Measurements from ENCODE around the gene LRBA.
"Not testable (repeated sequence)": the region's sequence is repeated elsewhere in the genome, so short reads cannot be mapped to it uniquely, and the experiment has no call there.

LRBA gene

DNA sequence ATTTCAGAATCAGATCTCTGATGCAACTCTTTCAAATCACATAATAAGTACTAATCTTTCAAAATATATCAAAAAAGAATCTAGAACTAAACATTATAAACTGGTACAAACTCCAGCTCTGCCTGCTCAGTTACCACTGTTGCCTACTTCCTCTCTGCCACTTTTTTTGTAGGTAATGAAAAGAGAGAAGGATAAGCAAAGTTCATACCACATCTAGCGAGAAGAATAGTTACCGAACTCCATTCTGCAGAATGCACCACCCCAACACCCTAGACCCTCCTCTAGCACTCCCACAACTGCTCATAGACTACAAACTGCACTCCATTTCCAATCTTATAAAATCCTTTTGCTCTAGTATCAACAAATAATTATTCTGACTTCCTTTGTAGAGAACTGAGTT lies 19.7 kb upstream of the LRBA start:
- H3K4me3 ChIP-seq (ENCODE audit: low read depth, low read length): no peak overlapping the region
- TF ChIP-seq, protein P1, sequence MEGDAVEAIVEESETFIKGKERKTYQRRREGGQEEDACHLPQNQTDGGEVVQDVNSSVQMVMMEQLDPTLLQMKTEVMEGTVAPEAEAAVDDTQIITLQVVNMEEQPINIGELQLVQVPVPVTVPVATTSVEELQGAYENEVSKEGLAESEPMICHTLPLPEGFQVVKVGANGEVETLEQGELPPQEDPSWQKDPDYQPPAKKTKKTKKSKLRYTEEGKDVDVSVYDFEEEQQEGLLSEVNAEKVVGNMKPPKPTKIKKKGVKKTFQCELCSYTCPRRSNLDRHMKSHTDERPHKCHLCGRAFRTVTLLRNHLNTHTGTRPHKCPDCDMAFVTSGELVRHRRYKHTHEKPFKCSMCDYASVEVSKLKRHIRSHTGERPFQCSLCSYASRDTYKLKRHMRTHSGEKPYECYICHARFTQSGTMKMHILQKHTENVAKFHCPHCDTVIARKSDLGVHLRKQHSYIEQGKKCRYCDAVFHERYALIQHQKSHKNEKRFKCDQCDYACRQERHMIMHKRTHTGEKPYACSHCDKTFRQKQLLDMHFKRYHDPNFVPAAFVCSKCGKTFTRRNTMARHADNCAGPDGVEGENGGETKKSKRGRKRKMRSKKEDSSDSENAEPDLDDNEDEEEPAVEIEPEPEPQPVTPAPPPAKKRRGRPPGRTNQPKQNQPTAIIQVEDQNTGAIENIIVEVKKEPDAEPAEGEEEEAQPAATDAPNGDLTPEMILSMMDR (IDR thresholded peaks at IDR 0.05; ENCODE audit: control insufficient read depth, extremely low read depth, insufficient read depth): no peak
- no peak for DNase-seq (ENCODE audit: low read depth)

GRCh38 chr4:151031831-151032605 lies 16.9 kb upstream of the LRBA start:
- TF ChIP-seq, protein P1 (IDR thresholded peaks at IDR 0.05; ENCODE audit: control insufficient read depth, extremely low read depth, insufficient read depth): no peak
- no peak overlapping the region for H3K4me3 ChIP-seq (ENCODE audit: low read depth, low read length)
- no peak for DNase-seq (ENCODE audit: low read depth)

GRCh38 chr4:151029537-151029936 lies 14.5 kb upstream of the LRBA start:
- TF ChIP-seq, protein P1 (IDR thresholded peaks at IDR 0.05; ENCODE audit: control insufficient read depth, extremely low read depth, insufficient read depth): no peak
- H3K4me3 ChIP-seq (ENCODE audit: low read depth, low read length): no peak overlapping the region
- DNase-seq (ENCODE audit: low read depth): no peak

DNA sequence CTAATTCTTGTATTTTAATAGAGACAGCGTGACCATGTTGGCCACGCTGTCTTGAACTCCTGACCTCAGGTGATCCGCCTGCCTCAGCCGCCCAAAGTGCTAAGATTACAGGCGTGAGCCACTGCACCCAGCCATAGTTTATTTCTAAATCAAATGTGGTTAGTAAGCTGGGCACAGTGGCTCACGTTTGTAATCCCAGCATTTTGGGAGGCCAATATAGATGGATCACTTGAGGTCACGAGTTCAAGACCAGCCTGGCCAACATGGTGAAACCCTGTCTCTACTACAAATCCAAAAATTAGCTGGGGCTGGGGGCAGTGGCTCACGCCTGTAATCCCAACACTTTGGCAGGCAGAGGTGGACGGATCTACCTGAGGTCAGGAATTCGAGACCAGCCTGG lies 13.9 kb upstream of the LRBA start:
- H3K4me3 ChIP-seq (ENCODE audit: low read depth, low read length); DNase-seq (ENCODE audit: low read depth): not testable (repeated sequence)

DNA sequence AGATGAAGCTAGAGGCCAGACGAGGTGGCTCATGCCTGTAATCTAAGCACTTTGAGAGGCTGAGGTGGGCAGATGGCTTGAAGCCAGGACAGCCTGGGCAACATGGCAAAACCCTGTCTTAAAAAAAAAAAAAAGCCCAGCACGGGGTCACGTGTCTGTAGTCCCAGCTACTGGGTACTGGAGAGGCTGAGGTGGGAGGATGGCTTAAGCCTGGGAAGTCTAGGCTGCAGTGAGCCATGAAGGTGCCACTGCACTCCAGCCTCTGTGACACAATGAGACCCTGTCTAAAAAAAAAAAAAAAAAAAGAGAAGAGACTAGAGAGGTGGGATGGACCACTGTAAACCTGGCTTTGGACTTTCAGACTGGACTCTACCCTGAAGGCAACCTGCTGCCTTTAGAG lies 10.7 kb upstream of the LRBA start:
- TF ChIP-seq, protein P1 (IDR thresholded peaks at IDR 0.05; ENCODE audit: control insufficient read depth, extremely low read depth, insufficient read depth): no peak
- no peak for DNase-seq (ENCODE audit: low read depth)
- H3K4me3 ChIP-seq (ENCODE audit: low read depth, low read length): no peak overlapping the region

GRCh38 chr4:151022586-151022985 lies 7.5 kb upstream of the LRBA start:
- peak; percentile 80 for DNase-seq (ENCODE audit: low read depth)
- TF ChIP-seq, protein P1 (IDR thresholded peaks at IDR 0.05; ENCODE audit: control insufficient read depth, extremely low read depth, insufficient read depth): no peak

DNA sequence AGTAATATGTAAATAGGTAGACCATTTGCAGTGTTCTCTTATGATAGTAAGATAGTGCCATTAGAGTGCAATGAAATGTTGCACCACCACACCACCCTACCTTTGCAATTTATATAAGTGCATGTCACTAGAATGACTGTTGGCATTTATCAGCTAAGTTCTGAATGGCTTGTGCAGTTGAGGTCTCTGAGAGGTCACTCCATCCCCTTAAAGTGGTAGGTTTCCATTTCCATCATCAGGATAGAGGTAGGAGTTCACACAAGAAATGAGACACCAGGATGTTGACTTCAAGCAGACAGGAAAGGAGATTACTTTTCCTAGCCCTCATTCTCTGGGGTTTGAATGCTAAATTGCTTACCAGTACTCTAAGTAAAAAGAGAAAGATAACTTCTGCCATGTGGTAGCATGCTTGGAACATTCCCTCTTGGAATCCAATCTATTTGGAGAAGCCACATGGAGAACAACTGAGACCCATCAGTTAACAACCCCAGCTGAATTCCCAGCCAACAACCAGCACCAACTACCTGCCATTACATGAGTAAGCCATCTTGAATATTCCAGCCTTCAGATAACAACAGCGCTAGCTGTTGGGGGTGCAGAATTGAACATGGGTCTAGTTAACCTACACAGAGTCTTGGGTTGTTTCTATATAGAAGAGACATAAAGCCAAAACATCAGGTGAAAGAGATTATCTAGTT lies 6.7 kb upstream of the LRBA start:
- DNase-seq (ENCODE audit: low read depth): no peak
- TF ChIP-seq, protein P1 (IDR thresholded peaks at IDR 0.05; ENCODE audit: control insufficient read depth, extremely low read depth, insufficient read depth): no peak
- no peak overlapping the region for H3K4me3 ChIP-seq (ENCODE audit: low read depth, low read length)

More at GRCh38 chr4:151022586-151022985, 7.5 kb upstream of the LRBA start:
- no peak overlapping the region for H3K4me3 ChIP-seq (ENCODE audit: low read depth, low read length)
